Endothelial cell (in vitro differentiated cells): ENCODE measurements around the gene SLC24A3. TPM values are rescaled to one million over a fixed set of nuclear protein-coding genes. Genes with fewer than 3 reads are reported as not detected.
A peak's percentile ranks its signal among the peaks of the same experiment; 100 is the strongest.

Experiments used
- DNase-seq: peaks from one replicate; pipeline ENCODE4 v3.0.0; 2021; ENCODE audit warnings: low spot score
- H3K27ac Mint-ChIP-seq: one replicate; pipeline ENCODE4 v1.8.0; 2021; ENCODE audit warnings: mixed read lengths, inconsistent platforms; ENCODE audit not compliant: unreplicated experiment
- H3K27me3 Mint-ChIP-seq: one replicate; pipeline ENCODE4 v1.8.0; 2021; ENCODE audit warnings: mild to moderate bottlenecking, moderate library complexity, mixed read lengths, inconsistent platforms; ENCODE audit not compliant: unreplicated experiment
- H3K36me3 Mint-ChIP-seq: one replicate; pipeline ENCODE4 v1.8.0; 2021; ENCODE audit warnings: mild to moderate bottlenecking, low read depth, mixed read lengths, inconsistent platforms; ENCODE audit not compliant: unreplicated experiment
- H3K4me1 Mint-ChIP-seq: one replicate; pipeline ENCODE4 v1.8.0; 2021; ENCODE audit warnings: mild to moderate bottlenecking, mixed read lengths, inconsistent platforms; ENCODE audit not compliant: unreplicated experiment
- H3K4me3 Mint-ChIP-seq: one replicate; pipeline ENCODE4 v1.8.0; 2021; ENCODE audit warnings: mild to moderate bottlenecking, mixed read lengths, inconsistent platforms; ENCODE audit not compliant: unreplicated experiment
- H3K9me3 Mint-ChIP-seq: one replicate; pipeline ENCODE4 v1.8.0; 2021; ENCODE audit warnings: mixed read lengths, inconsistent platforms; ENCODE audit not compliant: unreplicated experiment
- CTCF ChIP-seq: fragments of 200-600 bp; sonication (generic); IDR thresholded peaks from one replicate; pipeline ENCODE4 v1.5.0; 2021; ENCODE audit warnings: antibody characterized with exemption; ENCODE audit not compliant: unreplicated experiment
- total RNA-seq: library from RNA; stranded (reverse); fragmentation: NEBNext Ultra II Directional; extraction: Animal tissue kit (Norgen Biotek cat#: 25700); gene quantifications from one replicate; pipeline ENCODE4 v1.2.1, GENCODE V29; 2021; ENCODE audit not compliant: unreplicated experiment

SLC24A3 gene
- total RNA-seq, 1 donor from 2014 or later, result 0.15 TPM

GRCh38 chr20:19765913-19766312, 553.5 kb downstream of the SLC24A3 start:
- no peak overlapping the region for H3K27ac Mint-ChIP-seq
- H3K4me1 Mint-ChIP-seq, result peaks cover 26% of the 10 kb centered on the region
- H3K36me3 Mint-ChIP-seq, result no peaks in the 10 kb centered on the region

GRCh38 chr20:19767070-19767469, 554.6 kb downstream of the SLC24A3 start:
- Mint-ChIP-seq H3K9me3 (no peaks in the 10 kb centered on the region), H3K27ac (peak overlapping the region; percentile 11), H3K4me1 (peaks cover 29% of the 10 kb centered on the region), H3K27me3 (peaks cover 4% of the 10 kb centered on the region), H3K4me3 (no peak overlapping the region), H3K36me3 (peaks cover 2% of the 10 kb centered on the region)
- TF ChIP-seq CTCF, result no peak
- no peak for DNase-seq

More at GRCh38 chr20:19765913-19766312, 553.5 kb downstream of the SLC24A3 start:
- TF ChIP-seq CTCF, result no peak
- Mint-ChIP-seq H3K4me3 (no peak overlapping the region), H3K9me3 (no peaks in the 10 kb centered on the region), H3K27me3 (peaks cover 4% of the 10 kb centered on the region)
- DNase-seq, result no peak

GRCh38 chr20:19768325-19768842, 555.9 kb downstream of the SLC24A3 start:
- Mint-ChIP-seq H3K36me3 (peaks cover 5% of the 10 kb centered on the region), H3K27ac (no peak overlapping the region), H3K9me3 (no peaks in the 10 kb centered on the region), H3K27me3 (peaks cover 4% of the 10 kb centered on the region), H3K4me1 (peaks cover 27% of the 10 kb centered on the region), H3K4me3 (no peak overlapping the region)
- no peak for TF ChIP-seq CTCF
- DNase-seq, result no peak

- DNase-seq, result no peak
- H3K27ac Mint-ChIP-seq, result no peak overlapping the region
- no peak overlapping the region for H3K4me3 Mint-ChIP-seq
- no peaks in the 10 kb centered on the region for H3K9me3 Mint-ChIP-seq
- H3K36me3 Mint-ChIP-seq, result peaks cover 5% of the 10 kb centered on the region
- no peak for TF ChIP-seq CTCF
- peaks cover 27% of the 10 kb centered on the region for H3K4me1 Mint-ChIP-seq
- H3K27me3 Mint-ChIP-seq, result peaks cover 4% of the 10 kb centered on the region
Measured at GRCh38 chr20:19769507-19769906, 557.1 kb downstream of the SLC24A3 start.

- Mint-ChIP-seq H3K27me3 (peaks cover 4% of the 10 kb centered on the region), H3K36me3 (peaks cover 5% of the 10 kb centered on the region), H3K4me1 (peaks cover 27% of the 10 kb centered on the region), H3K9me3 (no peaks in the 10 kb centered on the region), H3K27ac (peak overlapping the region; percentile 19), H3K4me3 (no peak overlapping the region)
- DNase-seq, result no peak
- no peak for TF ChIP-seq CTCF
Measured at GRCh38 chr20:19770375-19770774, 557.9 kb downstream of the SLC24A3 start.
